Esophagus squamous epithelium (tissue), 5 donors: ENCODE measurements around the gene PARD3B. TPM values are rescaled to one million over a fixed set of nuclear protein-coding genes. Genes with fewer than 3 reads are reported as not detected.

ENCODE experiments used
- DNase-seq: peaks from one replicate; lab custom pipeline; 2025; lab: John Stamatoyannopoulos, UW
- H3K27ac ChIP-seq, 4 donors: fragments of 200-600 bp; sonication (generic); one replicate each; pipeline ENCODE4 v1.5.1; 2016 to 2019; ENCODE audit warnings: mild to moderate bottlenecking in 1 of 4
- H3K27me3 ChIP-seq, 4 donors: fragments of 200-600 bp; sonication (generic); 1 replicate in 3 of 4; 2 replicates in 1 of 4; pipeline versions ENCODE4 v1.5.1 to v1.6.0; 2017 to 2021; ENCODE audit warnings: antibody characterized with exemption in 1 of 4
- H3K36me3 ChIP-seq, 3 donors: fragments of 200-600 bp; sonication (generic); one replicate each; pipeline ENCODE4 v1.5.1; 2016 to 2019
- H3K4me1 ChIP-seq, 3 donors: fragments of 200-600 bp; sonication (generic); one replicate each; pipeline ENCODE4 v1.5.1; 2017 to 2019
- H3K4me3 ChIP-seq, 4 donors: fragments of 200-600 bp; sonication (generic); 1 replicate in 3 of 4; 2 replicates in 1 of 4; pipeline ENCODE4 v1.5.1; 2016 to 2019; ENCODE audit warnings: mild to moderate bottlenecking in 2 of 4, moderate library complexity in 1 of 4
- H3K9me3 ChIP-seq, 3 donors: fragments of 200-600 bp; sonication (generic); one replicate each; pipeline ENCODE4 v1.5.1; 2016 to 2019
- CTCF ChIP-seq, 6 experiments: fragments of 450-650 bp in 4 of 6; fragments of 200-600 bp in 2 of 6; sonication (generic) in 2 of 6; IDR thresholded peaks; one replicate each; pipeline ENCODE4 v1.5.1; 2016 to 2019; ENCODE audit warnings: antibody characterized with exemption in 6 of 6, mild to moderate bottlenecking in 4 of 6, moderate library complexity in 4 of 6
- POLR2A ChIP-seq, 4 donors: fragments of 450-650 bp; IDR thresholded peaks; one replicate each; pipeline ENCODE4 v1.6.1; 2017; ENCODE audit warnings: antibody characterized with exemption in 4 of 4, mild to moderate bottlenecking in 4 of 4, moderate library complexity in 3 of 4
- WGBS, 2 donors: methylation state at CpG; one replicate each; pipeline ENCODE4 v1.1.5; 2018; 5-methylcytosine and 5-hydroxymethylcytosine counted together
- intact Hi-C: fragments of 100-400 bp; cut with DNase I; formaldehyde crosslinking; loops from one replicate; pipeline ENCODE4 v1.15.0; 2022
- total RNA-seq, 4 donors: library from RNA; depleted of rRNA; stranded (reverse); fragments of >200 nt; gene quantifications; one replicate each; pipeline ENCODE4 v1.1.0, GENCODE V29; 2016
- donor health status: DM: yes; HTN: yes; CAD: no.

The PARD3B gene
- total RNA-seq, 4 donors from 2014 or later, result 2.4 to 15.8 (median 4.3) TPM

- H3K9me3 ChIP-seq, result no peaks in the 10 kb centered on the region
- H3K27ac ChIP-seq, result no peak overlapping the region
- intact Hi-C loops, result no loop called here
- H3K4me1 ChIP-seq, result peaks cover 0 to 5% (median 3%) of the 10 kb centered on the region in 3 donors
- no peak overlapping the region for H3K4me3 ChIP-seq
- TF ChIP-seq POLR2A (IDR thresholded peaks at IDR 0.05) (no peak), CTCF (IDR thresholded peaks at IDR 0.05) (no peak)
- WGBS, 2 donors, result 70 to 77% methylated on average over 5 of the region's 5 CpGs
- DNase-seq, result no peak
- no peaks in the 10 kb centered on the region for H3K27me3 ChIP-seq
- no peaks in the 10 kb centered on the region for H3K36me3 ChIP-seq
Measured at GRCh38 chr2:204972606-204973336, 427.5 kb downstream of the PARD3B start.

GRCh38 chr2:204973616-204974015 lies 428.3 kb downstream of the PARD3B start:
- no peak overlapping the region for H3K27ac ChIP-seq
- H3K9me3 ChIP-seq, result no peaks in the 10 kb centered on the region
- WGBS, 2 donors, result 87 to 93% methylated on average over 2 of the region's 2 CpGs
- no peaks in the 10 kb centered on the region for H3K27me3 ChIP-seq
- H3K4me3 ChIP-seq, result no peak overlapping the region
- intact Hi-C loops, result no loop called here
- no peak for TF ChIP-seq POLR2A (IDR thresholded peaks at IDR 0.05)
- no peak for TF ChIP-seq CTCF (IDR thresholded peaks at IDR 0.05)
- H3K36me3 ChIP-seq, result no peaks in the 10 kb centered on the region
- peaks cover 0 to 5% (median 3%) of the 10 kb centered on the region in 3 donors for H3K4me1 ChIP-seq
- DNase-seq, result no peak

GRCh38 chr2:204974487-204974886 lies 429.2 kb downstream of the PARD3B start:
- Histone ChIP-seq H3K4me3 (no peak overlapping the region), H3K9me3 (no peaks in the 10 kb centered on the region), H3K27me3 (no peaks in the 10 kb centered on the region), H3K4me1 (peaks cover 0 to 5% (median 3%) of the 10 kb centered on the region in 3 donors), H3K27ac (no peak overlapping the region), H3K36me3 (no peaks in the 10 kb centered on the region)
- TF ChIP-seq POLR2A (IDR thresholded peaks at IDR 0.05), result no peak
- TF ChIP-seq CTCF (IDR thresholded peaks at IDR 0.05), result no peak
- intact Hi-C loops, result no loop called here
- WGBS, 2 donors, result 79 to 91% methylated on average over 2 of the region's 2 CpGs
- no peak for DNase-seq

- no peak overlapping the region for H3K4me3 ChIP-seq
- 0% methylated on average over 1 of the region's 1 CpG for WGBS, 2 donors
- H3K36me3 ChIP-seq, result no peaks in the 10 kb centered on the region
- H3K4me1 ChIP-seq, result peaks cover 0 to under 1% (median 0%) of the 10 kb centered on the region in 3 donors
- no peaks in the 10 kb centered on the region for H3K9me3 ChIP-seq
- no peaks in the 10 kb centered on the region for H3K27me3 ChIP-seq
- no peak overlapping the region for H3K27ac ChIP-seq
- intact Hi-C loops, result no loop called here
- TF ChIP-seq CTCF (IDR thresholded peaks at IDR 0.05) (no peak), POLR2A (IDR thresholded peaks at IDR 0.05) (no peak)
- no peak for DNase-seq
Measured at GRCh38 chr2:204977914-204978313, 432.6 kb downstream of the PARD3B start.

- TF ChIP-seq POLR2A (IDR thresholded peaks at IDR 0.05) (no peak), CTCF (IDR thresholded peaks at IDR 0.05) (no peak)
- Histone ChIP-seq H3K36me3 (no peaks in the 10 kb centered on the region), H3K27ac (no peak overlapping the region), H3K27me3 (no peaks in the 10 kb centered on the region), H3K4me1 (no peaks in the 10 kb centered on the region), H3K4me3 (no peak overlapping the region), H3K9me3 (no peaks in the 10 kb centered on the region)
- 31 to 38% methylated on average over 2 of the region's 2 CpGs for WGBS, 2 donors
- no peak for DNase-seq
- intact Hi-C loops, result no loop called here
Measured at GRCh38 chr2:204982303-204982702, 437.0 kb downstream of the PARD3B start.
